BLaER1 (cell line): Measurements from ENCODE around the gene S100A10.
A peak's percentile ranks its signal among the peaks of the same experiment; 100 is the strongest.

ENCODE experiments used
- H3K27ac ChIP-seq: shearing (Covaris generic); formaldehyde crosslinking; 2 replicates; pipeline ENCODE4 v1.8.1; 2022
- H3K27me3 ChIP-seq: shearing (Covaris generic); formaldehyde crosslinking; 2 replicates; pipeline ENCODE4 v1.8.1; 2022
- H3K36me3 ChIP-seq: shearing (Covaris generic); formaldehyde crosslinking; 2 replicates; pipeline ENCODE4 v1.8.1; 2022
- H3K4me1 ChIP-seq: shearing (Covaris generic); formaldehyde crosslinking; 2 replicates; pipeline ENCODE4 v1.8.1; 2022
- H3K4me2 ChIP-seq: shearing (Covaris generic); formaldehyde crosslinking; 2 replicates; pipeline ENCODE4 v1.8.1; 2022
- H3K4me3 ChIP-seq: shearing (Covaris generic); formaldehyde crosslinking; 2 replicates; pipeline ENCODE4 v1.8.1; 2022
- H3K9ac ChIP-seq: shearing (Covaris generic); formaldehyde crosslinking; 2 replicates; pipeline ENCODE4 v1.8.1; 2022
- H3K9me3 ChIP-seq: shearing (Covaris generic); formaldehyde crosslinking; 2 replicates; pipeline ENCODE4 v1.8.1; 2022
- H4K20me1 ChIP-seq: shearing (Covaris generic); formaldehyde crosslinking; 2 replicates; pipeline ENCODE4 v1.8.1; 2022
- Cebpa-rat ChIP-seq: shearing (Covaris generic); IDR thresholded peaks from 2 replicates; pipeline ENCODE4 v1.8.1; 2022

The S100A10 gene, protein sequence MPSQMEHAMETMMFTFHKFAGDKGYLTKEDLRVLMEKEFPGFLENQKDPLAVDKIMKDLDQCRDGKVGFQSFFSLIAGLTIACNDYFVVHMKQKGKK

GRCh38 chr1:151993734-151994496 lies at the start of gene S100A10:
Gene S100A10 (minus strand): TSS chr1:151993859. CDS start chr1:151986230, 7,629 bp downstream.
- H3K36me3 ChIP-seq: no peaks in the 10 kb centered on the region
- peak within 1 kb of the TSS; percentile 73 for H3K4me3 ChIP-seq
- peak within 1 kb of the TSS; percentile 80 for H3K4me2 ChIP-seq
- TF ChIP-seq Cebpa-rat: no peak
- no peaks in the 10 kb centered on the region for H3K27me3 ChIP-seq
- peaks cover 12% of the 10 kb centered on the region for H3K9me3 ChIP-seq
- H3K9ac ChIP-seq: peak within 1 kb of the TSS; percentile 73
- peaks cover 48% of the 10 kb centered on the region for H3K4me1 ChIP-seq
- H4K20me1 ChIP-seq: peaks cover 9% of the 10 kb centered on the region
- peak within 1 kb of the TSS; percentile 28; the same call in 1 of the 2 replicates for H3K27ac ChIP-seq

GRCh38 chr1:152042030-152042429 lies 48.4 kb upstream of the S100A10 start:
- H3K4me2 ChIP-seq: no peak overlapping the region
- no peaks in the 10 kb centered on the region for H4K20me1 ChIP-seq
- H3K4me1 ChIP-seq: peaks cover 27% of the 10 kb centered on the region
- H3K4me3 ChIP-seq: no peak overlapping the region
- no peaks in the 10 kb centered on the region for H3K9me3 ChIP-seq
- no peak overlapping the region for H3K9ac ChIP-seq
- no peak for TF ChIP-seq Cebpa-rat
- H3K27ac ChIP-seq: no peak overlapping the region
- H3K36me3 ChIP-seq: no peaks in the 10 kb centered on the region
- no peaks in the 10 kb centered on the region for H3K27me3 ChIP-seq

DNA sequence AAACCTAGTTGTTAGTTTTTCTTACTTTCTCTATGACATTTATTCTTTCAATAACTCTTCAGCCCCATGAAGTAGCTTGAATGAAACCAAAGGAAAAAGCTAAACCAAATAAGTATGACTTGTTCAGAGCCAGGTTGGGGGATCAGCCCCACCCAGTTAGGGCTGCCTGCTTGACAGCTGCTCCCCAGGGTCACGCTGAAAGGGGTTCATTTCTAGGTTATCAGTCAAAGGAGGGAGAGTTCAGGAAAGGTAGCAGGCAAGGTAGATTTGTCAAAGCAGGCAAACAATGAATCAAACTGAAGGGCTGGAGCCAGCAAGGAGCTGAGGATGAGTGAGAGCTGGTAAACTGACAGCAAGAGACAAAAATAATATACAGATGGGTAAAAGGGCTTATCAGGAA lies 46.2 kb upstream of the S100A10 start:
- Histone ChIP-seq H3K9me3 (no peaks in the 10 kb centered on the region), H3K27ac (no peak overlapping the region), H3K27me3 (no peaks in the 10 kb centered on the region), H4K20me1 (no peaks in the 10 kb centered on the region), H3K36me3 (no peaks in the 10 kb centered on the region), H3K9ac (no peak overlapping the region), H3K4me1 (peaks cover 44% of the 10 kb centered on the region), H3K4me3 (no peak overlapping the region), H3K4me2 (no peak overlapping the region)
- no peak for TF ChIP-seq Cebpa-rat

DNA sequence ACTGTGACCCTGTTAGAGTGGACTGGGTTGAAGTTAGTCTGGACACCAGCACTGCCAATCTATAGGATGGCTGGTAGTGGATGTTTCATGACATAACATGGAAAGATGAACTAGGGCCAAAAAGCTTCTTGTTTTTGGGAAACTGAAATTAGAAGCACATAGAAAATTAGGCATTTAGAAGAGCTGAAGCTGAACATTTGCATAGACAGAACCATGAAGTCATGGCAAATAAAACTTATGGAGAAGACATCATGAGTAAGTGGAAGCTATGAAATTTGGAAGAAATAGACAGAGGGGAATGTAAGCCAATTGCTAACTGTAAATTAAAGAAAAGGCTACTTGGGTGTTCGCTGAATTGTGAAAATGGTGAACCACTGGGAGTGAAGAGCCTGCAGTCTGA lies 45.8 kb upstream of the S100A10 start:
- Histone ChIP-seq H3K4me2 (no peak overlapping the region), H3K9ac (no peak overlapping the region), H3K4me1 (peaks cover 44% of the 10 kb centered on the region), H3K27ac (no peak overlapping the region), H3K36me3 (no peaks in the 10 kb centered on the region), H3K27me3 (no peaks in the 10 kb centered on the region), H3K9me3 (no peaks in the 10 kb centered on the region), H4K20me1 (no peaks in the 10 kb centered on the region), H3K4me3 (no peak overlapping the region)
- no peak for TF ChIP-seq Cebpa-rat

DNA sequence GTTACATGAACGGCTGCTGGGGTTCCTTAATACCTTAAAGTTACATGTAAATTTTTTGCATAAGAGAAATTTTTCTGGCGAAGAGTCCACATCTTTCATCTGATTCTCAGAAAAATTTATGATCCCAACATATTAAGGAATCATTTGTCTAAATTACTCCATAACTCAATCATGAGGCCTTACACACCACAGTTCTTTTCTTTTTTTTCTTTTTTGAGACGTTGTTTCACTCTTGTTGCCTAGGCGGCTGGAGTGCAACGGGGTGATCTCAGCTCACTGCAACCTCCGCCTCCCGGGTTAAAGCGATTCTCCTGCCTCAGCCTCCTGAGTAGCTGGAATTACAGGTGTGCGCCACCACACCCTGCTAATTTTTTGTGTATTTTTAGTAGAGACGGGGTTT lies 45.2 kb upstream of the S100A10 start:
- Histone ChIP-seq H4K20me1 (no peaks in the 10 kb centered on the region), H3K4me3 (no peak overlapping the region), H3K4me1 (peaks cover 46% of the 10 kb centered on the region), H3K27me3 (no peaks in the 10 kb centered on the region), H3K27ac (no peak overlapping the region), H3K36me3 (no peaks in the 10 kb centered on the region), H3K9me3 (no peaks in the 10 kb centered on the region), H3K4me2 (no peak overlapping the region), H3K9ac (no peak overlapping the region)
- no peak for TF ChIP-seq Cebpa-rat

- TF ChIP-seq Cebpa-rat: no peak
- H3K27ac ChIP-seq: peak within 1 kb of the TSS; percentile 74
Observed at GRCh38 chr1:152036267-152037216, 42.9 kb upstream of the S100A10 start, which contains the start of gene S100A11. Gene S100A11 (minus strand): TSS chr1:152037004. CDS start chr1:152036915, 89 bp downstream.

GRCh38 chr1:152035539-152036266 lies 42.0 kb upstream of the S100A10 start:
- peaks cover 19% of the 10 kb centered on the region for H3K36me3 ChIP-seq
- H3K4me1 ChIP-seq: peaks cover 51% of the 10 kb centered on the region
- H3K9me3 ChIP-seq: no peaks in the 10 kb centered on the region
- peak overlapping the region; percentile 69 for H3K4me3 ChIP-seq
- H3K27ac ChIP-seq: peak overlapping the region; percentile 74
- H4K20me1 ChIP-seq: no peaks in the 10 kb centered on the region
- H3K4me2 ChIP-seq: peak overlapping the region; percentile 98
- peak overlapping the region; percentile 78 for H3K9ac ChIP-seq
- TF ChIP-seq Cebpa-rat: no peak
- no peaks in the 10 kb centered on the region for H3K27me3 ChIP-seq

More at GRCh38 chr1:152036267-152037216, 42.9 kb upstream of the S100A10 start, which contains the start of gene S100A11:
- Histone ChIP-seq H3K4me3 (peak within 1 kb of the TSS; percentile 69), H3K4me1 (peaks cover 51% of the 10 kb centered on the region), H3K4me2 (peak within 1 kb of the TSS; percentile 98), H3K9ac (peak within 1 kb of the TSS; percentile 78), H3K36me3 (peaks cover 19% of the 10 kb centered on the region), H4K20me1 (no peaks in the 10 kb centered on the region), H3K9me3 (no peaks in the 10 kb centered on the region), H3K27me3 (no peaks in the 10 kb centered on the region)

- Histone ChIP-seq H3K4me1 (peaks cover 51% of the 10 kb centered on the region), H3K36me3 (peaks cover 19% of the 10 kb centered on the region), H3K27me3 (no peaks in the 10 kb centered on the region), H3K4me2 (peak overlapping the region; percentile 98), H3K9ac (peak overlapping the region; percentile 48), H3K4me3 (peak overlapping the region; percentile 69; the same call in 1 of the 2 replicates), H3K9me3 (no peaks in the 10 kb centered on the region), H4K20me1 (no peaks in the 10 kb centered on the region), H3K27ac (peak overlapping the region; percentile 74)
- no peak for TF ChIP-seq Cebpa-rat
Observed at GRCh38 chr1:152034654-152035538, 41.2 kb upstream of the S100A10 start.
